Neural crest cell (in vitro differentiated cells): ENCODE data around the gene RNF111. TPM values are rescaled to one million over a fixed set of nuclear protein-coding genes. Genes with fewer than 3 reads are reported as not detected.
"Not testable (repeated sequence)": the region's sequence is repeated elsewhere in the genome, so short reads cannot be mapped to it uniquely, and the experiment has no call there.

Source experiments
- DNase-seq: peaks from one replicate; pipeline ENCODE4 v3.0.0; 2021; ENCODE audit warnings: low read depth, mixed read lengths, low spot score
- H3K27ac Mint-ChIP-seq: one replicate; pipeline ENCODE4 v1.8.0; 2021; ENCODE audit warnings: mild to moderate bottlenecking, mixed read lengths; ENCODE audit not compliant: unreplicated experiment
- H3K27me3 Mint-ChIP-seq: 2 replicates; pipeline ENCODE4 v1.8.0; 2021; ENCODE audit warnings: low read depth, mild to moderate bottlenecking, mixed read lengths
- H3K36me3 Mint-ChIP-seq: 2 replicates; pipeline ENCODE4 v1.8.0; 2021; ENCODE audit warnings: low read depth, mild to moderate bottlenecking, mixed read lengths
- H3K4me1 Mint-ChIP-seq: 2 replicates; pipeline ENCODE4 v1.8.0; 2021; ENCODE audit warnings: mixed read lengths
- H3K4me3 Mint-ChIP-seq: one replicate; pipeline ENCODE4 v1.8.0; 2021; ENCODE audit warnings: mild to moderate bottlenecking, mixed read lengths
- H3K9me3 Mint-ChIP-seq: 2 replicates; pipeline ENCODE4 v1.8.0; 2021; ENCODE audit warnings: mixed read lengths
- CTCF ChIP-seq: fragments of 200-600 bp; sonication (generic); conservative IDR thresholded peaks from 2 replicates; pipeline ENCODE4 v1.5.0; 2021; ENCODE audit warnings: antibody characterized with exemption, mild to moderate bottlenecking
- total RNA-seq: library from RNA; stranded (reverse); gene quantifications from 2 replicates; pipeline ENCODE4 v1.2.1, GENCODE V29; 2021

RNF111 gene
- total RNA-seq, 1 donor from 2014 or later, result 37.4 TPM

GRCh38 chr15:59140422-59141226 is 153.2 kb downstream of the RNF111 start:
- H3K27ac Mint-ChIP-seq, result no peak overlapping the region
- DNase-seq, result no peak
- H3K4me3 Mint-ChIP-seq, result no peak overlapping the region
- H3K36me3 Mint-ChIP-seq, result peaks cover 16% of the 10 kb centered on the region
- no peaks in the 10 kb centered on the region for H3K4me1 Mint-ChIP-seq
- no peaks in the 10 kb centered on the region for H3K27me3 Mint-ChIP-seq
- TF ChIP-seq CTCF, result no peak
- H3K9me3 Mint-ChIP-seq, result no peaks in the 10 kb centered on the region

- no peak overlapping the region for H3K27ac Mint-ChIP-seq
- peaks cover 13% of the 10 kb centered on the region for H3K36me3 Mint-ChIP-seq
- no peak for DNase-seq
- peaks cover 3% of the 10 kb centered on the region for H3K4me1 Mint-ChIP-seq
- no peaks in the 10 kb centered on the region for H3K27me3 Mint-ChIP-seq
- no peaks in the 10 kb centered on the region for H3K9me3 Mint-ChIP-seq
- no peak for TF ChIP-seq CTCF
- no peak overlapping the region for H3K4me3 Mint-ChIP-seq
These were observed 155.8 kb downstream of the RNF111 start for GRCh38 chr15:59143281-59143680.

- not testable (repeated sequence) for H3K4me1 Mint-ChIP-seq, H3K27ac Mint-ChIP-seq, H3K27me3 Mint-ChIP-seq, DNase-seq, H3K4me3 Mint-ChIP-seq, H3K9me3 Mint-ChIP-seq
- peaks cover 12% of the 10 kb centered on the region for H3K36me3 Mint-ChIP-seq
- peak; percentile 40 for TF ChIP-seq CTCF
These were observed 157.1 kb downstream of the RNF111 start for GRCh38 chr15:59144594-59144993.

Other genes with a start within 250 kb of the RNF111 start
- gene ADAM10, start 238.0 kb upstream of the RNF111 start, total RNA-seq, result 116 and 125 TPM in 2 replicates
- 14.3 and 15.3 TPM in 2 replicates for gene MINDY2, start 216.4 kb upstream of the RNF111 start, total RNA-seq
- 105 and 122 TPM in 2 replicates for gene SLTM, start 54.0 kb upstream of the RNF111 start, total RNA-seq
- gene CCNB2, start 117.5 kb downstream of the RNF111 start, total RNA-seq, result 95.3 and 99.2 TPM in 2 replicates
- gene LDHAL6B, start 219.2 kb downstream of the RNF111 start, total RNA-seq, result not detected in 2 replicates